HG03565 (cell line): Measurements from ENCODE around the gene ZNF398.

Source experiments
- ATAC-seq: cut with Tn5 transposase; IDR thresholded peaks from one replicate; pipeline ENCODE4 v1.9.1; 2021; ENCODE audit warnings: mild to moderate bottlenecking, moderate library complexity; ENCODE audit not compliant: unreplicated experiment

ZNF398 gene

GRCh38 chr7:149195180-149196150, 48.2 kb downstream of the ZNF398 start, which contains the start of gene ZNF282:
Gene ZNF282, plus strand, starts transcription at chr7:149195546. Its CDS starts 44 bp downstream, at chr7:149195590.
- ATAC-seq, result peak; percentile 80

GRCh38 chr7:149196151-149196704, 49.0 kb downstream of the ZNF398 start:
- ATAC-seq, result peak; percentile 10

- ATAC-seq, result peak; percentile 12
Observed at GRCh38 chr7:149196705-149197171, 49.5 kb downstream of the ZNF398 start.

- ATAC-seq, result no peak
Observed at GRCh38 chr7:149197675-149198074, 50.4 kb downstream of the ZNF398 start.

- no peak for ATAC-seq
Observed at GRCh38 chr7:149198161-149198816, 51.0 kb downstream of the ZNF398 start.

GRCh38 chr7:149199234-149199995, 52.2 kb downstream of the ZNF398 start:
- no peak for ATAC-seq

- ATAC-seq, result no peak
Observed at GRCh38 chr7:149202831-149203231, 55.6 kb downstream of the ZNF398 start.

- ATAC-seq, result no peak
Observed at GRCh38 chr7:149205690-149206381, 58.6 kb downstream of the ZNF398 start.

- no peak for ATAC-seq
Observed at GRCh38 chr7:149207324-149208035, 60.2 kb downstream of the ZNF398 start.

- no peak for ATAC-seq
Observed at GRCh38 chr7:149209518-149210269, 62.4 kb downstream of the ZNF398 start.

GRCh38 chr7:149210551-149210950, 63.3 kb downstream of the ZNF398 start:
- ATAC-seq, result no peak

- ATAC-seq, result no peak
Observed at GRCh38 chr7:149214020-149214720, 66.9 kb downstream of the ZNF398 start.

- no peak for ATAC-seq
Observed at GRCh38 chr7:149216402-149216801, 69.1 kb downstream of the ZNF398 start.

GRCh38 chr7:149217570-149217969, 70.3 kb downstream of the ZNF398 start:
- ATAC-seq, result no peak

GRCh38 chr7:149218469-149219420, 71.5 kb downstream of the ZNF398 start:
- ATAC-seq, result no peak

- ATAC-seq, result no peak
Observed at GRCh38 chr7:149220534-149220933, 73.3 kb downstream of the ZNF398 start.

GRCh38 chr7:149223176-149223575, 75.9 kb downstream of the ZNF398 start:
- ATAC-seq, result no peak
